Caco-2 (cell line): ENCODE data around the gene HSD3B1. TPM values are rescaled to one million over a fixed set of nuclear protein-coding genes. Genes with fewer than 3 reads are reported as not detected.

ENCODE experiments used
- BruUV-seq: library from RNA; stranded (reverse); fragments of 400-500 nt; replicated peaks from 2 replicates; lab custom pipeline; 2021; lab: Mats Ljungman, UMichigan
- CTCF ChIA-PET: fragments of 300-600 bp; sonication (Branson Sonifier 250); formaldehyde crosslinking; loops from one replicate; lab custom pipeline; 2022; ENCODE audit warnings: antibody characterized with exemption; lab: Charles Lee
- POLR2A ChIA-PET: fragments of 300-600 bp; sonication (Branson Sonifier 250); formaldehyde crosslinking; loops from one replicate; lab custom pipeline; 2022; ENCODE audit warnings: antibody characterized with exemption; lab: Charles Lee
- DNase-seq, 2 experiments: peaks; one replicate each; pipeline versions ENCODE4 v3.0.0 to v3.0.0-alpha.2; 2020 to 2022
- H3K27me3 ChIP-seq: replicated peaks from 2 replicates; pipeline ENCODE4 v1.6.0; 2011; ENCODE audit warnings: low read length; ENCODE audit not compliant: control insufficient read depth, insufficient read depth
- H3K36me3 ChIP-seq: 2 replicates; pipeline ENCODE4 v1.5.1; 2011; ENCODE audit warnings: low read length; ENCODE audit not compliant: control insufficient read depth, insufficient read depth
- H3K4me1 ChIP-seq: fragments of 250-450 bp; sonication (Bioruptor Pico); 2 replicates; pipeline ENCODE4 v1.5.1; 2020; ENCODE audit warnings: mild to moderate bottlenecking
- H3K4me3 ChIP-seq: 2 replicates; pipeline ENCODE4 v1.5.1; 2011; ENCODE audit warnings: low read depth, mild to moderate bottlenecking, control low read depth, low read length
- H3K9me3 ChIP-seq: fragments of 250-450 bp; sonication (Bioruptor Pico); 2 replicates; pipeline ENCODE4 v1.5.1; 2020; ENCODE audit warnings: mild to moderate bottlenecking, moderate library complexity
- H3K27ac Mint-ChIP-seq: one replicate; pipeline ENCODE4 v1.8.0; 2022; ENCODE audit warnings: mixed read lengths; ENCODE audit not compliant: unreplicated experiment
- H3K27me3 Mint-ChIP-seq: one replicate; pipeline ENCODE4 v1.8.0; 2022; ENCODE audit warnings: mixed read lengths; ENCODE audit not compliant: insufficient read depth, unreplicated experiment
- H3K36me3 Mint-ChIP-seq: one replicate; pipeline ENCODE4 v1.8.0; 2022; ENCODE audit warnings: mild to moderate bottlenecking, mixed read lengths; ENCODE audit not compliant: insufficient read depth, unreplicated experiment
- H3K4me1 Mint-ChIP-seq: one replicate; pipeline ENCODE4 v1.8.0; 2022; ENCODE audit warnings: low read depth, mixed read lengths; ENCODE audit not compliant: unreplicated experiment
- H3K4me3 Mint-ChIP-seq: one replicate; pipeline ENCODE4 v1.8.0; 2022; ENCODE audit warnings: mild to moderate bottlenecking, moderate library complexity, mixed read lengths; ENCODE audit not compliant: unreplicated experiment
- H3K9me3 Mint-ChIP-seq: one replicate; pipeline ENCODE4 v1.8.0; 2022; ENCODE audit warnings: mixed read lengths; ENCODE audit not compliant: unreplicated experiment
- CTCF ChIP-seq, 2 experiments: fragments of 200-600 bp in 1 of 2; IDR thresholded peaks; 1 replicate in 1 of 2; 2 replicates in 1 of 2; pipeline versions ENCODE4 v1.5.1 to v1.8.0; 2011 to 2022; ENCODE audit warnings: antibody characterized with exemption in 1 of 2, control low read depth in 1 of 2, inconsistent platforms in 1 of 2, low read depth in 1 of 2, low read length in 1 of 2, mild to moderate bottlenecking in 1 of 2, moderate library complexity in 1 of 2; ENCODE audit not compliant: insufficient read depth in 1 of 2, severe bottlenecking in 1 of 2, unreplicated experiment in 1 of 2
- intact Hi-C: fragments of 100-400 bp; cut with micrococcal nuclease; formaldehyde crosslinking; loops from one replicate; pipeline ENCODE4 v1.10.0; 2022; ENCODE audit not compliant: unreplicated experiment
- total RNA-seq: library from RNA; stranded (reverse); gene quantifications from 2 replicates; pipeline ENCODE4 v1.2.3, GENCODE V29; 2022

Gene HSD3B1
- total RNA-seq, 1 experiment from 2014 or later = 38.0 TPM

GRCh38 chr1:119532324-119532910 lies 25.4 kb downstream of the HSD3B1 start:
- ChIA-PET POLR2A (no interaction called here), CTCF (no interaction called here)
- H3K36me3 ChIP-seq = no peaks in the 10 kb centered on the region
- H3K4me1 Mint-ChIP-seq = peaks cover 17% of the 10 kb centered on the region
- H3K27me3 Mint-ChIP-seq = no peaks in the 10 kb centered on the region
- H3K9me3 ChIP-seq = no peaks in the 10 kb centered on the region
- peaks cover 15% of the 10 kb centered on the region for H3K4me1 ChIP-seq
- H3K27ac Mint-ChIP-seq = no peak overlapping the region
- H3K27me3 ChIP-seq = no peaks in the 10 kb centered on the region
- no peak for TF ChIP-seq CTCF (IDR thresholded peaks at IDR 0.05; ENCODE audit: insufficient read depth in 1 of 2, low read depth in 1 of 2, low read length in 1 of 2, severe bottlenecking in 1 of 2, unreplicated experiment in 1 of 2)
- no TSS peak for BruUV-seq
- DNase-seq = no peak
- H3K4me3 ChIP-seq = no peak overlapping the region
- intact Hi-C loops = no loop called here
- H3K9me3 Mint-ChIP-seq = peaks cover 15% of the 10 kb centered on the region
- no peaks in the 10 kb centered on the region for H3K36me3 Mint-ChIP-seq
- no peak overlapping the region for H3K4me3 Mint-ChIP-seq

GRCh38 chr1:119535381-119535780 lies 28.4 kb downstream of the HSD3B1 start:
- CTCF ChIA-PET = no interaction called here
- Mint-ChIP-seq H3K27me3 (no peaks in the 10 kb centered on the region), H3K4me1 (peaks cover 7% of the 10 kb centered on the region), H3K36me3 (no peaks in the 10 kb centered on the region), H3K9me3 (peaks cover 15% of the 10 kb centered on the region), H3K27ac (no peak overlapping the region), H3K4me3 (no peak overlapping the region)
- H3K4me1 ChIP-seq = peaks cover 4% of the 10 kb centered on the region; the same call in 1 of the 2 replicates
- intact Hi-C loops = no loop called here
- no TSS peak for BruUV-seq
- H3K9me3 ChIP-seq = no peaks in the 10 kb centered on the region
- H3K36me3 ChIP-seq = no peaks in the 10 kb centered on the region
- no peak for DNase-seq
- no peaks in the 10 kb centered on the region for H3K27me3 ChIP-seq
- no peak for TF ChIP-seq CTCF (IDR thresholded peaks at IDR 0.05; ENCODE audit: insufficient read depth in 1 of 2, low read depth in 1 of 2, low read length in 1 of 2, severe bottlenecking in 1 of 2, unreplicated experiment in 1 of 2)
- no peak overlapping the region for H3K4me3 ChIP-seq
- POLR2A ChIA-PET = no interaction called here

GRCh38 chr1:119537966-119538365 lies 31.0 kb downstream of the HSD3B1 start:
- no peak overlapping the region for H3K4me3 Mint-ChIP-seq
- no peak for TF ChIP-seq CTCF (IDR thresholded peaks at IDR 0.05; ENCODE audit: insufficient read depth in 1 of 2, low read depth in 1 of 2, low read length in 1 of 2, severe bottlenecking in 1 of 2, unreplicated experiment in 1 of 2)
- Histone ChIP-seq H3K4me3 (no peak overlapping the region), H3K9me3 (no peaks in the 10 kb centered on the region), H3K36me3 (no peaks in the 10 kb centered on the region), H3K27me3 (no peaks in the 10 kb centered on the region), H3K4me1 (peaks cover 16% of the 10 kb centered on the region; the same call in 1 of the 2 replicates)
- peaks cover 3% of the 10 kb centered on the region for H3K9me3 Mint-ChIP-seq
- BruUV-seq = no TSS peak
- intact Hi-C loops = no loop called here
- no peak for DNase-seq
- no peaks in the 10 kb centered on the region for H3K36me3 Mint-ChIP-seq
- H3K27ac Mint-ChIP-seq = no peak overlapping the region
- ChIA-PET POLR2A (no interaction called here), CTCF (no interaction called here)
- H3K4me1 Mint-ChIP-seq = peaks cover 22% of the 10 kb centered on the region
- H3K27me3 Mint-ChIP-seq = no peaks in the 10 kb centered on the region
